ENCODE measurements around the gene COL6A3. TPM values are rescaled to one million over a fixed set of nuclear protein-coding genes. Genes with fewer than 3 reads are reported as not detected.

Gene COL6A3
- total and polyA plus RNA-seq, 9 of the 15 experiments (the other 6 are each of a cell fraction or from before 2014, with no cell fraction given) = 0.07 to 4.1 (median 1.5) TPM

GRCh38 chr2:237403024-237403882 lies 10.7 kb downstream of the COL6A3 start:
- Histone ChIP-seq H3K27ac (ENCODE audit: extremely low read depth, low read depth, low read length) (no peak overlapping the region), H2AFZ (ENCODE audit: low read depth, low read length) (no peak overlapping the region), H3K4me2 (ENCODE audit: insufficient read depth, low read length) (no peak overlapping the region), H3K27me3 (ENCODE audit: control insufficient read depth in 2 of 2, insufficient read depth in 2 of 2, low read length in 2 of 2) (peaks cover 0 to 10% of the 10 kb centered on the region in 2 experiments; a peak in 2 of 5 replicates), H3K9ac (ENCODE audit: insufficient read depth in 1 of 2, low read depth in 2 of 2, low read length in 2 of 2) (no peak overlapping the region), H3K9me3 (replicated peaks; ENCODE audit: control insufficient read depth, insufficient read depth, low read depth, low read length) (no peaks in the 10 kb centered on the region), H3K36me3 (ENCODE audit: control insufficient read depth, insufficient read depth, low read length) (no peaks in the 10 kb centered on the region), H3K4me3 (no peak overlapping the region), H3K9me1 (ENCODE audit: control insufficient read depth, insufficient read depth, low read length) (no peaks in the 10 kb centered on the region), H3K4me1 (replicated peaks in 1 of 2; ENCODE audit: control insufficient read depth in 2 of 2, insufficient read depth in 2 of 2, low read length in 2 of 2) (no peaks in the 10 kb centered on the region), H3K79me2 (ENCODE audit: control insufficient read depth, insufficient read depth, low read length) (no peaks in the 10 kb centered on the region), H4K20me1 (replicated peaks; ENCODE audit: control insufficient read depth, insufficient read depth, low read length) (no peaks in the 10 kb centered on the region)
- POLR2A ChIA-PET = interaction anchor here (0.6 kb wide), 1 partner anchor 202 kb away, joined by 3 read pairs; no protein-coding TSS in a partner anchor
- no peak for ATAC-seq
- BruUV-seq (replicated peaks) = no TSS peak
- DNase-seq (ENCODE audit: extremely low read depth in 1 of 4, low spot score in 3 of 4) = no peak
- intact Hi-C loops (cut with micrococcal nuclease) = no loop called here
- FAIRE-seq = no peak
- CTCF ChIA-PET (ENCODE audit: low intra/inter-chr PET ratio) = no interaction called here
- WGBS (ENCODE audit: insufficient coverage, low coverage, missing lambda C conversion rate) = 2% methylated on average over 9 of the region's 11 CpGs
- in situ Hi-C loops (cut with MboI) = no loop called here
- TF ChIP-seq MAFK (IDR thresholded peaks at IDR 0.05; ENCODE audit: low read length) = no peak

DNA sequence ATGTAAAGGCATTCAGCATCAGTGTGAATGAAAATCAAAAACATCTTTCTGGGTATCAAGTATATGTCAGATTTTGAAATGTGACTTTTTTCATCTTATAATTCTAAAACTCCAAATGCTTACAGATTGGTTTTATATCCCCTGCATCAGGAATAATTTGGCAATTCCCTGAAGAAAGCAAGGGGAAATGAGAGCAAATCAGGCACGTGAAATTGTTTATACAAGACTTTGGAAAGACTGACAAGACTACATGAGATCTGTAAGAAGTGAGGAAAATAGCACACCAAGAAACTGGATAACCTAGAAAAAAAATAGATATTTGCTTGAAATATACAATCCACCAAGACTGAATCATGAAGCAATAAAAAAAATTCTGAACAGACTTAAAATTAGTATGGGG lies 13.8 kb downstream of the COL6A3 start:
- 0% methylated on average over 1 of the region's 1 CpG for WGBS (ENCODE audit: insufficient coverage, low coverage, missing lambda C conversion rate)
- ATAC-seq (no peak), FAIRE-seq (no peak), DNase-seq (ENCODE audit: extremely low read depth in 1 of 4, low spot score in 3 of 4) (no peak)
- H2AFZ ChIP-seq (ENCODE audit: low read depth, low read length) = no peak overlapping the region
- H3K4me1 ChIP-seq (replicated peaks in 1 of 2; ENCODE audit: control insufficient read depth in 2 of 2, insufficient read depth in 2 of 2, low read length in 2 of 2) = no peaks in the 10 kb centered on the region
- no peaks in the 10 kb centered on the region for H4K20me1 ChIP-seq (replicated peaks; ENCODE audit: control insufficient read depth, insufficient read depth, low read length)
- CTCF ChIA-PET (ENCODE audit: low intra/inter-chr PET ratio) = no interaction called here
- H3K79me2 ChIP-seq (ENCODE audit: control insufficient read depth, insufficient read depth, low read length) = no peaks in the 10 kb centered on the region
- H3K4me3 ChIP-seq = no peak overlapping the region
- no peaks in the 10 kb centered on the region for H3K36me3 ChIP-seq (ENCODE audit: control insufficient read depth, insufficient read depth, low read length)
- no TSS peak for BruUV-seq (replicated peaks)
- H3K27me3 ChIP-seq (ENCODE audit: control insufficient read depth in 2 of 2, insufficient read depth in 2 of 2, low read length in 2 of 2) = peaks cover 0 to 10% of the 10 kb centered on the region in 2 experiments; a peak in 2 of 5 replicates
- POLR2A ChIA-PET = no interaction called here
- intact Hi-C loops (cut with micrococcal nuclease) = no loop called here
- in situ Hi-C loops (cut with MboI) = no loop called here
- no peak overlapping the region for H3K4me2 ChIP-seq (ENCODE audit: insufficient read depth, low read length)
- TF ChIP-seq PATZ1 (CRISPR knock-in tag; IDR thresholded peaks at IDR 0.05; ENCODE audit: borderline replicate concordance) (no peak), HNRNPH1 (optimal IDR thresholded peaks at IDR 0.05; ENCODE audit: low read depth, low read length) (no peak), ZZZ3 (IDR thresholded peaks at IDR 0.05) (no peak), NCOA2 (IDR thresholded peaks at IDR 0.05; ENCODE audit: partially characterized antibody in 2 of 2) (no peak), POLR3A (IDR thresholded peaks at IDR 0.05; ENCODE audit: borderline replicate concordance, extremely low read depth, insufficient read depth, insufficient read length) (no peak), MCM5 (IDR thresholded peaks at IDR 0.05; ENCODE audit: low read depth) (no peak), ZNF124 (CRISPR knock-in tag; IDR thresholded peaks at IDR 0.05) (no peak), KAT2B (IDR thresholded peaks at IDR 0.05; ENCODE audit: low read depth, low read length) (no peak), KLF1 (tag; IDR thresholded peaks at IDR 0.05) (no peak), EHMT2 (IDR thresholded peaks at IDR 0.05) (no peak), EGR1 (conservative IDR thresholded peaks at IDR 0.05) (no peak)
- TF ChIP-seq, protein P1, sequence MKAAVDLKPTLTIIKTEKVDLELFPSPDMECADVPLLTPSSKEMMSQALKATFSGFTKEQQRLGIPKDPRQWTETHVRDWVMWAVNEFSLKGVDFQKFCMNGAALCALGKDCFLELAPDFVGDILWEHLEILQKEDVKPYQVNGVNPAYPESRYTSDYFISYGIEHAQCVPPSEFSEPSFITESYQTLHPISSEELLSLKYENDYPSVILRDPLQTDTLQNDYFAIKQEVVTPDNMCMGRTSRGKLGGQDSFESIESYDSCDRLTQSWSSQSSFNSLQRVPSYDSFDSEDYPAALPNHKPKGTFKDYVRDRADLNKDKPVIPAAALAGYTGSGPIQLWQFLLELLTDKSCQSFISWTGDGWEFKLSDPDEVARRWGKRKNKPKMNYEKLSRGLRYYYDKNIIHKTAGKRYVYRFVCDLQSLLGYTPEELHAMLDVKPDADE (conservative IDR thresholded peaks at IDR 0.05; ENCODE audit: control insufficient read depth, low read depth, low read length) = no peak
- no peak overlapping the region for H3K27ac ChIP-seq (ENCODE audit: extremely low read depth, low read depth, low read length)
- no peak overlapping the region for H3K9ac ChIP-seq (ENCODE audit: insufficient read depth in 1 of 2, low read depth in 2 of 2, low read length in 2 of 2)
- no peaks in the 10 kb centered on the region for H3K9me1 ChIP-seq (ENCODE audit: control insufficient read depth, insufficient read depth, low read length)
- no peaks in the 10 kb centered on the region for H3K9me3 ChIP-seq (replicated peaks; ENCODE audit: control insufficient read depth, insufficient read depth, low read depth, low read length)

Data from K562 (cell line).